GM23338 (cell line): ENCODE results near the gene PMVK. TPM values are rescaled to one million over a fixed set of nuclear protein-coding genes. Genes with fewer than 3 reads are reported as not detected.

Experiments
- ATAC-seq: fragments of 200-7000 bp; cut with Tn5 transposase; 3 replicates; pipeline ENCODE4 v1.9.1; 2020
- DNase-seq: peaks from one replicate; pipeline ENCODE4 v3.0.0-alpha.2; 2015; ENCODE audit warnings: low spot score
- H2AFZ ChIP-seq: fragments of 200-600 bp; sonication (generic); 2 replicates; pipeline ENCODE4 v1.8.0; 2016; ENCODE audit warnings: antibody characterized with exemption, mild to moderate bottlenecking, moderate library complexity
- H3F3A ChIP-seq: fragments of 200-600 bp; sonication (generic); replicated peaks from 2 replicates; pipeline ENCODE4 v1.8.0; 2017; ENCODE audit warnings: antibody characterized with exemption, mixed run types, low read depth
- H3K27ac ChIP-seq: fragments of 200-600 bp; sonication (generic); 2 replicates; pipeline ENCODE4 v1.6.1; 2016; ENCODE audit warnings: low read depth
- H3K27me3 ChIP-seq: fragments of 200-600 bp; sonication (generic); 2 replicates; pipeline ENCODE4 v1.8.0; 2016; ENCODE audit warnings: mild to moderate bottlenecking, mixed run types, moderate library complexity; ENCODE audit not compliant: insufficient read depth
- H3K36me3 ChIP-seq: fragments of 200-600 bp; sonication (generic); 2 replicates; pipeline ENCODE4 v1.8.0; 2016; ENCODE audit warnings: mild to moderate bottlenecking; ENCODE audit not compliant: insufficient read depth
- H3K4me1 ChIP-seq: fragments of 200-600 bp; sonication (generic); 2 replicates; pipeline ENCODE4 v1.8.0; 2016; ENCODE audit warnings: mild to moderate bottlenecking, moderate library complexity; ENCODE audit not compliant: insufficient read depth
- H3K4me2 ChIP-seq: fragments of 200-600 bp; sonication (generic); 2 replicates; pipeline ENCODE4 v1.7.1; 2017; ENCODE audit warnings: mixed run types
- H3K4me3 ChIP-seq: fragments of 200-600 bp; sonication (generic); 2 replicates; pipeline ENCODE4 v1.6.1; 2016; ENCODE audit warnings: mixed run types
- H3K79me2 ChIP-seq: fragments of 200-600 bp; sonication (generic); replicated peaks from 2 replicates; pipeline ENCODE4 v1.8.0; 2017; ENCODE audit warnings: mild to moderate bottlenecking; ENCODE audit not compliant: insufficient read depth
- H3K9me2 ChIP-seq: fragments of 200-600 bp; sonication (generic); 2 replicates; pipeline ENCODE4 v1.8.0; 2017; ENCODE audit not compliant: insufficient read depth
- H4K20me1 ChIP-seq: fragments of 200-600 bp; sonication (generic); replicated peaks from 2 replicates; pipeline ENCODE4 v1.8.0; 2017; ENCODE audit warnings: mild to moderate bottlenecking; ENCODE audit not compliant: insufficient read depth
- H3K27ac Mint-ChIP-seq: 2 replicates; pipeline ENCODE4 v1.8.0; 2020; ENCODE audit warnings: inconsistent platforms, mild to moderate bottlenecking, moderate library complexity, mixed read lengths
- H3K27me3 Mint-ChIP-seq: 3 replicates; pipeline ENCODE4 v1.8.0; 2022; ENCODE audit warnings: low read depth, mild to moderate bottlenecking, moderate library complexity, mixed read lengths, inconsistent platforms; ENCODE audit not compliant: insufficient read depth, poor library complexity
- H3K36me3 Mint-ChIP-seq: 3 replicates; pipeline ENCODE4 v1.8.0; 2021; ENCODE audit warnings: low read depth, mild to moderate bottlenecking, inconsistent platforms, moderate library complexity, mixed read lengths
- H3K4me1 Mint-ChIP-seq: 3 replicates; pipeline ENCODE4 v1.8.0; 2020; ENCODE audit warnings: mild to moderate bottlenecking, inconsistent platforms, mixed read lengths
- H3K4me3 Mint-ChIP-seq: 3 replicates; pipeline ENCODE4 v1.8.0; 2021; ENCODE audit warnings: moderate library complexity, mild to moderate bottlenecking, inconsistent platforms, mixed read lengths
- H3K9me3 Mint-ChIP-seq: 3 replicates; pipeline ENCODE4 v1.8.0; 2020; ENCODE audit warnings: moderate library complexity, mild to moderate bottlenecking, inconsistent platforms, mixed read lengths
- CREB1 ChIP-seq: fragments of 250-450 bp; sonication (Bioruptor Pico); IDR thresholded peaks from 2 replicates; pipeline ENCODE4 v1.5.0; 2020; ENCODE audit warnings: low read depth, mild to moderate bottlenecking, moderate library complexity
- ETS1 ChIP-seq: IDR thresholded peaks from 2 replicates; pipeline ENCODE4 v1.6.1; 2016; ENCODE audit warnings: antibody characterized with exemption
- EZH2 ChIP-seq: fragments of 200-600 bp; sonication (generic); IDR thresholded peaks from one replicate; pipeline ENCODE4 v1.8.0; 2017; ENCODE audit warnings: antibody characterized with exemption, mild to moderate bottlenecking, low read depth; ENCODE audit not compliant: unreplicated experiment
- EZH2phosphoT487 ChIP-seq: fragments of 200-600 bp; sonication (generic); IDR thresholded peaks from one replicate; pipeline ENCODE4 v1.8.1; 2018; ENCODE audit warnings: antibody characterized with exemption; ENCODE audit not compliant: unreplicated experiment
- POLR2AphosphoS5 ChIP-seq: IDR thresholded peaks from 2 replicates; pipeline ENCODE4 v1.6.1; 2016; ENCODE audit warnings: antibody characterized with exemption, low read depth
- STAT1 ChIP-seq: IDR thresholded peaks from one replicate; pipeline ENCODE4 v1.6.1; 2016; ENCODE audit warnings: antibody characterized with exemption; ENCODE audit not compliant: unreplicated experiment
- ZNF331 ChIP-seq: fragments of 250-450 bp; sonication (Bioruptor Pico); IDR thresholded peaks from 2 replicates; pipeline ENCODE4 v1.5.0; 2020; ENCODE audit warnings: low read depth, mild to moderate bottlenecking, moderate library complexity
- ZNF462 ChIP-seq: fragments of 250-450 bp; sonication (Bioruptor Pico); IDR thresholded peaks from 2 replicates; pipeline ENCODE4 v1.5.0; 2020; ENCODE audit warnings: mild to moderate bottlenecking, moderate library complexity
- polyA plus RNA-seq: library from polyadenylated mRNA; unstranded; fragments of >200 nt; fragmentation: Nextera tagmentation; extraction: Ambion mirVana; gene quantifications from 2 replicates; pipeline ENCODE4 v1.2.1, GENCODE V29; 2016
- total RNA-seq: library from RNA; depleted of rRNA; stranded (reverse); fragments of >200 nt; shearing (Covaris generic); gene quantifications from 2 replicates; pipeline ENCODE4 v1.2.3, GENCODE V29; 2014

PMVK gene
- total and polyA plus RNA-seq, 2 experiments from 2014 or later, result 8.1 to 25.0 TPM

DNA sequence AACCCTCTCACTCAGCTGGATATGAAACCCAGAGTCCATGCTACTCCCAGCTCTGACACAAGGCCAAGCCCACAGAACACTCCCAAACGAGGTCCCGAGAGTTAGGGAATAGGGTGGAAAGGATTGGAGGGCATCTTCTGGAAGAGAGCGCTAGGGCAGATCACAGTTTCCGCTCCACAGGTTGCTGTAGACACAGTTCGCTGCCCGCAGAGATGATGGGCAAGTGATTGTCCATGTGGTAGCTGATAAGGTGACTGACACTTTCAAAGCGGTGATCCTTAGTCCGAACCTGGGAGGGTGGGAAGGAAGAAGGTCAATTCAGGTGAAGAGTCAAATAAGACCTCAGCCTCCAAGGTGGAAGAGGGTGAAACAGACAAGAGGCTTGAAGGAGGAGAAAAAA is 27.1 kb upstream of the PMVK start:
- Histone ChIP-seq H3K27ac (no peak overlapping the region), H3K27me3 (no peaks in the 10 kb centered on the region), H3K4me1 (peaks cover 33% of the 10 kb centered on the region), H4K20me1 (peaks cover 34% of the 10 kb centered on the region), H3K4me3 (no peak overlapping the region), H3K79me2 (peaks cover 31% of the 10 kb centered on the region), H2AFZ (no peak overlapping the region), H3K9me2 (no peaks in the 10 kb centered on the region), H3K4me2 (no peak overlapping the region), H3F3A (peaks cover 49% of the 10 kb centered on the region), H3K36me3 (peaks cover 36% of the 10 kb centered on the region)
- H3K4me1 Mint-ChIP-seq, result peaks cover 41% of the 10 kb centered on the region
- peaks cover 15% of the 10 kb centered on the region for H3K27me3 Mint-ChIP-seq
- H3K4me3 Mint-ChIP-seq, result no peak overlapping the region; the same call in 2 of the 3 replicates
- ATAC-seq (no peak), DNase-seq (no peak)
- peaks cover 79% of the 10 kb centered on the region for H3K36me3 Mint-ChIP-seq
- H3K9me3 Mint-ChIP-seq, result no peaks in the 10 kb centered on the region
- TF ChIP-seq EZH2, result no peak
- TF ChIP-seq STAT1, result no peak
- no peak for TF ChIP-seq ZNF331 (CRISPR knock-in tag)
- TF ChIP-seq CREB1 (CRISPR knock-in tag), result no peak
- no peak for TF ChIP-seq EZH2phosphoT487
- TF ChIP-seq ETS1, result no peak
- H3K27ac Mint-ChIP-seq, result no peak overlapping the region

DNA sequence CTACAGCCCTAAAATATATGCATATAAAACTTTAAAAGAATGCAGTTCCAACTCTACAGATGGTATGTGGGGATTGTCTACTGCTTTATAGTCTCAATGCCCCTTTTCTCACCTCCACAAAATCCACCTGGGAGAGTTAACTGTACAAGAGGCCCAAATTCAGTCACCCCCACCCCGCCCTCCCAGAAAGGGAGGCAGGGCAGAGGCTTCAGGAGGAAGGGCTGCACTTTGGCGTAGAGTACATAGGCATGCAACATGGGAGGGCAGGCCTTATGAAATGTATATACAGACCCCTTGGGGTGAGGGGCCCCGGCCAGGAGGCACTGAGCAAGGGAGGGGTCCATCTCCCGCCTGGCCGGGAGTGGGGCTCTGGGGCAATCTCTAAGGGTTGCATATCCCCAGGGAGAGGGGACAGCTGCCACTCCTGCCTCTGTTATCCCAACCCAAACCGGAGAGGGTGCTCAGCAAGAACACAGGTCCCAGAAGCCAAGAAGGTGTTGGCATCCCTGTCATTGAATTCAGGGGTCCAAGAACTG is 26.3 kb upstream of the PMVK start:
- Mint-ChIP-seq H3K36me3 (peaks cover 75% of the 10 kb centered on the region), H3K27ac (no peak overlapping the region), H3K9me3 (no peaks in the 10 kb centered on the region), H3K27me3 (peaks cover 12% of the 10 kb centered on the region), H3K4me3 (peak overlapping the region; percentile 81), H3K4me1 (peaks cover 38% of the 10 kb centered on the region)
- peaks cover 23% of the 10 kb centered on the region for H3K79me2 ChIP-seq
- H3K4me2 ChIP-seq, result peak overlapping the region; percentile 91
- peak overlapping the region; percentile 97 for H3K27ac ChIP-seq
- H4K20me1 ChIP-seq, result peaks cover 29% of the 10 kb centered on the region
- H3K27me3 ChIP-seq, result no peaks in the 10 kb centered on the region
- TF ChIP-seq ZNF331 (CRISPR knock-in tag), result no peak
- TF ChIP-seq CREB1 (CRISPR knock-in tag), result no peak
- TF ChIP-seq POLR2AphosphoS5, result 0 out of 2 replicates have a peak, but pooled peaks have one; percentile 18
- TF ChIP-seq ZNF462 (CRISPR knock-in tag), result no peak
- no peak for TF ChIP-seq EZH2
- no peak for ATAC-seq
- H3K4me3 ChIP-seq, result peak overlapping the region; percentile 92
- peaks cover 36% of the 10 kb centered on the region for H3K36me3 ChIP-seq
- no peaks in the 10 kb centered on the region for H3K9me2 ChIP-seq
- peaks cover 47% of the 10 kb centered on the region for H3F3A ChIP-seq
- H3K4me1 ChIP-seq, result peaks cover 29% of the 10 kb centered on the region; the same call in 1 of the 2 replicates
- H2AFZ ChIP-seq, result no peak overlapping the region
- DNase-seq, result no peak
